HG02885 (cell line): ENCODE data around the gene RALY.
"Not testable (repeated sequence)": the region's sequence is repeated elsewhere in the genome, so short reads cannot be mapped to it uniquely, and the experiment has no call there.

ENCODE experiments used
- ATAC-seq: cut with Tn5 transposase; IDR thresholded peaks from one replicate; pipeline ENCODE4 v1.9.1; 2021; ENCODE audit warnings: mild to moderate bottlenecking; ENCODE audit not compliant: unreplicated experiment, poor library complexity

Gene RALY

GRCh38 chr20:34127792-34128191 lies 134.1 kb downstream of the RALY start:
- no peak for ATAC-seq

GRCh38 chr20:34129518-34130162 lies 135.9 kb downstream of the RALY start:
- peak; percentile 53 for ATAC-seq

- no peak for ATAC-seq
These were observed 137.8 kb downstream of the RALY start for GRCh38 chr20:34131491-34131890.

- ATAC-seq = not testable (repeated sequence)
These were observed 138.8 kb downstream of the RALY start for GRCh38 chr20:34132491-34132890.

- ATAC-seq = not testable (repeated sequence)
These were observed 139.2 kb downstream of the RALY start for GRCh38 chr20:34132943-34133342.

GRCh38 chr20:34133365-34133860 lies 139.7 kb downstream of the RALY start:
- ATAC-seq = not testable (repeated sequence)
